ENCODE results near the gene RNASE8. TPM values are rescaled to one million over a fixed set of nuclear protein-coding genes. Genes with fewer than 3 reads are reported as not detected.

The RNASE8 gene
- total RNA-seq, 1 donor from 2014 or later = not detected

DNA sequence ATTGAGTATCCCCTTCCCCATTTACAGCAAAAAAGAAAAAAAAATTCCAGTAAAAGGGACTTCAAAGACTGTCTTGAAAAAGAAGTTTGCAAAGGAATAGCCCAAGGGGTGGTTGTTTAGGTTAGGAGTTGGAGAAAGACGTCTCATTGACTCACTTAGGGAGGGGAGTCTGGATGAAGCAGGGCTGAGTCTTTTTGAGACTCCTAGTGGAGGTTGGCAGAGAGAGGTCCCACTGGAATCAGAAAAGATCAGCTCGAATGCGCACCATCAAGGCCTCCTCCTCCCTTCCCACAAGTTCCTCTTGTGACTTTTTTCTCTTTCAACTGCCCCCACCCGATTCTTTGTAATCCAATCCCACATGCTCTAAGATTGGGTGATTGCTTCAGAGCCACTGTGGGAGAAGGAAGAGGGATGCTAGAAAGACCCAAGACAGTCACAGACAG, 14.4 kb downstream of the RNASE8 start:
- Mint-ChIP-seq H3K4me1 (peaks cover 35% of the 10 kb centered on the region), H3K9me3 (no peaks in the 10 kb centered on the region), H3K27me3 (ENCODE audit: insufficient read depth, low read depth) (peaks cover 8% of the 10 kb centered on the region), H3K36me3 (peaks cover 32% of the 10 kb centered on the region), H3K27ac (peak overlapping the region; percentile 88), H3K4me3 (peak overlapping the region; percentile 97)
- Histone ChIP-seq H3K9me3 (ENCODE audit: low read depth) (no peaks in the 10 kb centered on the region), H4K20me1 (ENCODE audit: low read depth) (peaks cover 13% of the 10 kb centered on the region), H3K79me2 (ENCODE audit: low read depth) (peaks cover 23% of the 10 kb centered on the region), H3K4me2 (peak overlapping the region; percentile 92), H2AFZ (replicated peaks) (no peak overlapping the region), H3K4me3 (peak overlapping the region; percentile 75), H3K36me3 (no peaks in the 10 kb centered on the region), H3F3A (ENCODE audit: low read depth) (peaks cover 44% of the 10 kb centered on the region), H3K27ac (no peak overlapping the region), H3K9ac (no peak overlapping the region), H3K4me1 (peaks cover 10% of the 10 kb centered on the region), H3K27me3 (peaks cover 7% of the 10 kb centered on the region)
- no peak for DNase-seq (ENCODE audit: low spot score)
- TF ChIP-seq CTCF (IDR thresholded peaks at IDR 0.05) = no peak
- TF ChIP-seq EZH2phosphoT487 (IDR thresholded peaks at IDR 0.05) = no peak
- TF ChIP-seq EZH2 (IDR thresholded peaks at IDR 0.05) = no peak

GRCh38 chr14:21072781-21073339, 15.2 kb downstream of the RNASE8 start:
- H3F3A ChIP-seq (ENCODE audit: low read depth) = peaks cover 40% of the 10 kb centered on the region
- no peak overlapping the region for H3K4me2 ChIP-seq
- H3K27me3 ChIP-seq = no peaks in the 10 kb centered on the region
- peaks cover 23% of the 10 kb centered on the region for H3K79me2 ChIP-seq (ENCODE audit: low read depth)
- Mint-ChIP-seq H3K4me3 (peak overlapping the region; percentile 97), H3K9me3 (no peaks in the 10 kb centered on the region), H3K36me3 (peaks cover 37% of the 10 kb centered on the region), H3K27me3 (ENCODE audit: insufficient read depth, low read depth) (peaks cover 6% of the 10 kb centered on the region), H3K27ac (no peak overlapping the region), H3K4me1 (peaks cover 32% of the 10 kb centered on the region)
- no peaks in the 10 kb centered on the region for H3K9me3 ChIP-seq (ENCODE audit: low read depth)
- TF ChIP-seq EZH2phosphoT487 (IDR thresholded peaks at IDR 0.05) (no peak), EZH2 (IDR thresholded peaks at IDR 0.05) (no peak), CTCF (IDR thresholded peaks at IDR 0.05) (no peak)
- DNase-seq (ENCODE audit: low spot score) = no peak
- peaks cover 8% of the 10 kb centered on the region for H3K4me1 ChIP-seq
- no peak overlapping the region for H3K4me3 ChIP-seq
- no peak overlapping the region for H3K9ac ChIP-seq
- H3K36me3 ChIP-seq = no peaks in the 10 kb centered on the region
- no peak overlapping the region for H3K27ac ChIP-seq
- peaks cover 13% of the 10 kb centered on the region for H4K20me1 ChIP-seq (ENCODE audit: low read depth)
- no peak overlapping the region for H2AFZ ChIP-seq (replicated peaks)

DNA sequence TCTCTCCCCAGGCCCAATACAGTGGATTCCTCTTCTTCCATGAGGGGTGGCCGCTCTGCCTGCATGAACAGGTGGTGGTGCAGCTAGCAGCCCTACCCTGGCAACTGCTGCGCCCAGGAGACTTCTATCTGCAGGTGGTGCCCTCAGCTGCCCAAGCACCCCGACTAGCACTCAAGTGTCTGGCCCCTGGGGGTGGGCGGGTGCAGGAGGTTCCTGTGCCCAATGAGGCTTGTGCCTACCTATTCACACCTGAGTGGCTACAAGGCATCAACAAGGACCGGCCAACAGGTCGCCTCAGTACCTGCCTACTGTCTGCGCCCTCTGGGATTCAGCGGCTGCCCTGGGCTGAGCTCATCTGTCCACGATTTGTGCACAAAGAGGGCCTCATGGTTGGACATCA, 16.3 kb downstream of the RNASE8 start:
- H3F3A ChIP-seq (ENCODE audit: low read depth) = peaks cover 33% of the 10 kb centered on the region
- Mint-ChIP-seq H3K4me3 (no peak overlapping the region), H3K4me1 (peaks cover 23% of the 10 kb centered on the region), H3K27me3 (ENCODE audit: insufficient read depth, low read depth) (peaks cover 6% of the 10 kb centered on the region), H3K36me3 (peaks cover 42% of the 10 kb centered on the region), H3K27ac (no peak overlapping the region), H3K9me3 (no peaks in the 10 kb centered on the region)
- TF ChIP-seq EZH2 (IDR thresholded peaks at IDR 0.05) = no peak
- no peak for TF ChIP-seq EZH2phosphoT487 (IDR thresholded peaks at IDR 0.05)
- no peak for TF ChIP-seq CTCF (IDR thresholded peaks at IDR 0.05)
- no peaks in the 10 kb centered on the region for H3K27me3 ChIP-seq
- H3K79me2 ChIP-seq (ENCODE audit: low read depth) = peaks cover 23% of the 10 kb centered on the region
- peaks cover 13% of the 10 kb centered on the region for H4K20me1 ChIP-seq (ENCODE audit: low read depth)
- peaks cover 8% of the 10 kb centered on the region for H3K4me1 ChIP-seq
- H2AFZ ChIP-seq (replicated peaks) = no peak overlapping the region
- H3K27ac ChIP-seq = no peak overlapping the region
- H3K36me3 ChIP-seq = no peaks in the 10 kb centered on the region
- H3K4me3 ChIP-seq = no peak overlapping the region
- no peak overlapping the region for H3K4me2 ChIP-seq
- no peak for DNase-seq (ENCODE audit: low spot score)
- no peaks in the 10 kb centered on the region for H3K9me3 ChIP-seq (ENCODE audit: low read depth)
- no peak overlapping the region for H3K9ac ChIP-seq

Data from neural progenitor cell (in vitro differentiated cells).